Measurements from ENCODE around the gene TEC.

The TEC gene

GRCh38 chr4:48085821-48086589 lies 183.6 kb downstream of the TEC start:
- DNase-seq (ENCODE audit: low read depth, low spot score), result no peak
